ENCODE data around the gene TEDC2.
"Not testable (repeated sequence)": the region's sequence is repeated elsewhere in the genome, so short reads cannot be mapped to it uniquely, and the experiment has no call there.

TEDC2 gene

GRCh38 chr16:2439598-2439997 is 20.3 kb upstream of the TEDC2 start:
- DNase-seq: no peak

DNA sequence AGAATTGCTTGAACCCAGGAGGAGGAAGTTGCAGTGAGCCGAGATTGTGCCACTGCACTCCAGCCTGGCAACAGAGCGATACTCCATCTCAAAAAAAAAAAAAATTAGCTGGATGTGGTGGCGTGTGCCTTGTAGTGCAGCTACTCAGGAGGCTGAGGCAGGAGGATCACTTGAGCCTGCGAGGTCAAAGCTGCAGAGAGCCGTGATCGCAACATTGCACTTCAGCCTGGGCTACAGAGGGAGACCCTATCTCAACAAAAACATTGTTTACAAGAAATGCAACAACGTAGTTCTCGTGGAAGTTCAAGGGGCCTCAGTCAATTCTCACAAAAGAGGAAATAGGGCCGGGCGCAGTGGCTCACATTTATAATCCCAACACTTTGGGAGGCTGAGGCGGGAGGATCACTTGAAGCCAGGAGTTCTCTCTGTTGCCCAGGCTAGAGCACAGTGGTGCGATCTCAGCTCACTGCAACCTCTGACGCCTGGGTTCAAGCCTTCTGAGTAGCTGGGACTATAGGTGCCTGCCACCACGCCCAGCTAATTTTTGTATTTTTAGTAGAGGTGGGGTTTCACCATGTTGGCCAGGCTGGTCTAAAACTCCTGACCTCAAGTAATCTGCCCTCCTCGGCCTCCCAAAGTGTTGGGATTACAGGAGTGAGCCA is 18.6 kb upstream of the TEDC2 start:
- DNase-seq: not testable (repeated sequence)

DNA sequence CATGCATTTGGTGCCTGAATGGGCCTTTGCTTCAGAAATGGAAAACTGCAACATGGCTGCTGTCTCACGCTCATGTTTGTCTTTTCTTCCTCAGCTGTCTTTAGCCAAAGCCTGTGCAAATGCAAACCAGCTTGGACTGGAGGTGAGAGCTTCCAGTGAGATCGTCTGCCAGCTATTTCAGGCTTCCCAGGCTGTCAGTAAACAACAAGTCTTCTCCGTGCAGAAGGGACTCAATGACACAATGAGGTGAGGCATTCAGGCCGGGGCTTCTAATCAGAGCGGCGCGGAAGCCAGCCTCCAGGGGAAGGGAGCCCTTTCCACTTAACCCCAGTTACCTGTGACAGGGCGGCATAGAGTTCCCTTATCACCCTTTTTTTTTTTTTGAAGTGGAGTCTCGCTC is 16.4 kb upstream of the TEDC2 start:
- DNase-seq: no peak

DNA sequence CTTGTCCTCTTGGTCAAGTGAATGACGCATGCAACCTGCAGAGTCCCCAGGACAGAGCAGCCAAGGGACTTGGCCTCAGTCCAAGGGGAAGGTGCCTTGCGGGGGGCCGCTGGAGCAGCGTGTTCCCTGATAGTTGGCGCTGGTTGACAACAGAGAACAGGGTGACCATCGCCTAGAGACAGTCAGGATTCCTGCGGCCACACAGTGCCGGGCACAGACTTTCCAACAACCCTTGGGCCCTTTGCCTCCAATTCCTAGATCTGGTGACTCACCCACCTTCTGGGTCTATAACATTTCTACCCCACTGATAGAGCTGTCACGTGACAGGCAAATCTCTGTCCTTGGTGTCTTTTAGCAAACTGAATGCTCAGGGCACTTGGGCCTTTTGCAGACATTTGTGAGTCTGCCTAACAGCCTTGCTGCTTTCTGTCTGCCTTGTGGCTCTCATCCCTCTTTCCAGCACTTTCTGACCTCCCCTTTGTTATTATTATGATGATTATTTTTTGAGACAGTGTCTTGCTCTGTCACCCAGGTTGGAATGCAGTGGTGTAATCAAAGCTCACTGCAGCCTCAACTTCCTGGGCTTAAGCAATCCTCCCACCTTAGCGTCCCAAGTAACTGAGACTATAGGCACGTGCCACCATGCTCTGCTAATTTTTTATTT is 11.9 kb upstream of the TEDC2 start:
- no peak for DNase-seq

- DNase-seq: no peak
These were observed 10.8 kb upstream of the TEDC2 start for GRCh38 chr16:2449118-2449517.

GRCh38 chr16:2450535-2450934 is 9.4 kb upstream of the TEDC2 start:
- DNase-seq: no peak

GRCh38 chr16:2450975-2451381 is 8.9 kb upstream of the TEDC2 start:
- no peak for DNase-seq

DNA sequence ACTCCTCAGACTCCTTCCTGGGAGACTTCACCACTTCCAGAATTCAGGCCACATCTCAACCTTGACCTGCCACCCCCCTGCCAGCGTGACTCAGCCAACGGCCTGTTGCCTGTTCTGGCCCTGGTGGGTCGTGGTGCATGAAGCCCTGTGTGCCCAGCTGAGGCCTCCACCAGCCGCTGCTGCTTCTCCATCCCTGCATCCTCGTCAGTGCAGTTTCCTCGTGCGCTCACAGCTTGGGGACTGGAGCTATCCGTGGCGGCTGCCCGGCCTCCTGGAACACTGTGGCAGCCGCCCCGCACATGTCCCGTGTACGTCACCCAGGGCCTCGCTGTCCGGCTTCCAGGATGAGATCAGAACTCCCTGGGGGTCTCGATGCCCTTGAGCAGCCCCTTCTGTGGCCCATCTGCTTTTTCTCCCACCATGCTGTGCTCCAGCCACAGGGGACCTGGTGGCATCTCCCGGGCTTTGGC is 8.0 kb upstream of the TEDC2 start:
- no peak for DNase-seq

GRCh38 chr16:2452650-2453049 is 7.3 kb upstream of the TEDC2 start:
- no peak for DNase-seq

- no peak for DNase-seq
These were observed 4.6 kb upstream of the TEDC2 start for GRCh38 chr16:2455081-2455845.

- DNase-seq: no peak
These were observed 3.3 kb upstream of the TEDC2 start for GRCh38 chr16:2456551-2457153.

DNA sequence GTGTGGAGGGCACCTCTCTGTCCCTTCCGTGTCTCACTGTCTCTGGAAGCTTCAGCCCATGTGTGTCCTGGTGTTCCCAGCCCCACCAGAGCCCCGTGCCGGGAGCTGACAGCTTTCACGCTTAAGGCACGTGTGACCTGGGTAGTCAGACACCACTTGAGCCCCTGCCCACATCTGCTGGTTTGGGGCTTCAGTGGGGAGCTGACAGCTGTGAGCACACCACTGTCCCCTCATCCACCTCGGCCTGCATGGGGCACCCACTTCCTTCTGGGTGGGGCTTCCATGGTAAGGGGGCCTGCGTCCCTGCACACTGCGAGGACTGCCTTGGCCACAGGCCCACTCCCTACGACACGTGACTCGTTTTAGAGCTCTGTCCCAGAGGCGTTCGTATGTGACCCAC is 2.6 kb upstream of the TEDC2 start:
- DNase-seq: no peak

- DNase-seq: no peak
These were observed 2.0 kb upstream of the TEDC2 start for GRCh38 chr16:2457946-2458345.

DNA sequence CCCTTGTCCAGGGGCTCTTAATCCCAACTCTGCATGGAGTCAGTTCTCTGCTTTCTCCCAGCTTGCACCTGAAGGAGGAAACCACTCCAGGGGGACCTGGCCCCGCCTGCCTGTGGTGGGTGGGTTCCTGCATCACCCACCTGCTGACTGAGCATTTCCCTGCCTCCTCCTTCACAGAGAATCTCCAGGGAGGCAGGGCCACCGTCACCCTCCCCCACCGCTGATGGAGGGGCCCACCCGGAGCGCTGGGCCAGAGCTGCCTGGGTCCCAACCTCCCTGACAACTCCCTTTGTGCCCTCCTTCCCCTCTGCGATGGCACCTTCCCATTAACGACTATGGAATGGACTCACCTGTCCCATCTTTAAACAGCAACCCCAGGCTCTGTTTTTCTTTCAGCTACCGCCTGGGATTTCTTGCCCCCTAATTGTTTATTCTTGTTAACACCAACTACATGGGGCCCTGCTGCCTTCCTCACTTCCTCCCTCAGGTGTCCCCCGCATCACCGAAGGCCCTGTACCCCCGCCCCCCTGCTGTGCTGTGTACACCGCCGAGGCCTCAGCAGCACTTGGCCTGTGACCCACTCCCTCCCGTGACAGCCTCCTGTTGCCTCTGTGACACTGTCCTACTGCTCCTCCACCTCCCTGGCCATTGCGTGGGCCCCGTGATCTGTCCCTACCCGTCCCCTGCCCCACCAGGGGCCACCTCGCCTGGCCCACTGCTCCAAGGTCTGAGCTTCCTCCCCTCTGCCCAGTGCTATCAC is 842 bp upstream of the TEDC2 start:
- no peak for DNase-seq

GRCh38 chr16:2460391-2460713 is 443 bp downstream of the TEDC2 start:
- DNase-seq: no peak

DNA sequence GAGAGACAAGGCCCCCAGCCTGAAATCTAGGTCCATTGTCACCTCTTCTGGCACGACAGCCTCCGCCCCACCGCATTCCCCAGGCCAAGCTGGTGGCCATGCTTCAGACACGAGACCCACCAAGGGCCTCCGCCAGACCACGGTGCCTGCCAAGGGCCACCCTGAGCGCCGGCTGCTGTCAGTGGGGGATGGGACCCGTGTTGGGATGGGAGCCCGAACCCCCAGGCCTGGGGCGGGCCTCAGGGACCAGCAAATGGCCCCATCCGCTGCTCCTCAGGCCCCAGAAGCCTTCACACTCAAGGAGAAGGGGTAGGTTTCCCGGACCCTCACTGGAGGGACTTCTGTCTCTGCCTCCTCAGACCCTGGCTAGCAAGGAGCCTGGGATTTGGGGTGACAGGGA is 1.0 kb downstream of the TEDC2 start:
- DNase-seq: no peak

GRCh38 chr16:2462031-2462866 is 2.3 kb downstream of the TEDC2 start:
- DNase-seq: no peak

GRCh38 chr16:2464333-2464732 is 4.4 kb downstream of the TEDC2 start:
- no peak for DNase-seq

- DNase-seq: no peak
These were observed 5.9 kb downstream of the TEDC2 start for GRCh38 chr16:2465653-2466415.

DNA sequence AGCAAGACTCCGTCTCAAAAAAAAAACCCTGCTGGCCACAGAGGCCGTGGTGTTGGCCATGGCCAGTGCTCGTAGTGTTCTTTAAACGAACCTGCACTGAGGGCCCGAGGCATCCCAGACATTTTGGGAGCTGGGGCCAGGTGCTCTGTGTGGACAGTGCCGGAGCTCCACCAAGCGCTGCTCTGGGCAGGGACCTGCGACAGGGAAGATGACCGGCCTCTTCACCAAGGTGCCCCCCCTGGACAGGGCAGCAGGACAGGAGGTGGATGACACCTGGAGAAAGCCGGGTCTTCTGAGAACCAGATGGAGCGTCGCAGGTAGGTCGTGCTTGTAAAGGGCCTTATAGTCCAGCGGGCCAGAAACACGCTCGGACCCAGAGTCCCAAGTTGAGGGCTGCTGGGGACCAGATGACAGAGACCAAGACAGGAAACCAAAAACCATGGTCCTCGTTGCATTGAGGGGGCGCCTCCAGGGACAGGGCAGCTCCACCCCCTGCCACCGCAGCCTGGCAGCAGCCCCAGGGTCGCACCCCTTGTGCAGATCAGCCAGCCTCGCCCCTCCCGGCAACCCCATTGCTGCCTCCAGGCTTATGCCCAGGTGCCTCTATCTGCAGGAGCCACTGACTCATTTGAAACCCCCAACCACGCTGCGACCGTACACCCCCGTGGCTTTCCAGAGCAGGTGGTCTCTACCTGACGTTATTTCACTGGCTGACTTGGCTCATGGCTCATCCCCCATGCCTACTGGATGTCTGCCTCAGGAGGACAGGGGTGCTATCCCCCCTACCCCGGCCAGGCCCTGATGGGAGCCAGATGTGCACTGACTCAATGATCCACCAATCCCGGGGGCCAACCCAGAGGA is 7.0 kb downstream of the TEDC2 start:
- DNase-seq: no peak

Measured in left hindlimb (tissue), 1 donor.